K562 (cell line): ENCODE measurements around the gene SLC35B4. TPM values are rescaled to one million over a fixed set of nuclear protein-coding genes. Genes with fewer than 3 reads are reported as not detected.

ENCODE experiments used
- ATAC-seq: fragments of 200-7000 bp; cut with Tn5 transposase; 3 replicates; pipeline ENCODE4 v1.9.1; 2020; ENCODE audit warnings: moderate library complexity
- BruUV-seq: library from RNA; stranded (reverse); fragments of 400-500 nt; replicated peaks from 2 replicates; lab custom pipeline; 2021; lab: Mats Ljungman, UMichigan
- CTCF ChIA-PET: fragments of 300-600 bp; formaldehyde crosslinking; extraction: SDS; loops from one replicate; lab custom pipeline; 2021; ENCODE audit warnings: low intra/inter-chr PET ratio; lab: Yijun Ruan, JAX
- POLR2A ChIA-PET: fragments of 300-600, 350-650 bp; sonication (Branson Sonifier 250); formaldehyde crosslinking; extraction: SDS; loops from one replicate; lab custom pipeline; 2021; ENCODE audit warnings: antibody characterized with exemption, inconsistent platforms; lab: Yijun Ruan, JAX
- DNase-seq, 4 experiments: peaks; one replicate each; pipeline versions ENCODE4 v3.0.0 to v3.0.0-alpha.2; 2011 to 2018; ENCODE audit warnings: low spot score in 3 of 4, mixed read lengths in 3 of 4; ENCODE audit errors: extremely low read depth in 1 of 4
- FAIRE-seq: peaks from 2 replicates; lab custom pipeline; 2011; peaks lifted over from hg19 to GRCh38; lab: Jason Lieb, UNC
- H2AFZ ChIP-seq: 2 replicates; pipeline ENCODE4 v1.6.0; 2011; ENCODE audit warnings: low read depth, low read length, control low read depth, inconsistent platforms
- H3K27ac ChIP-seq: fragments of 200-600 bp; 3 replicates; pipeline ENCODE4 v1.8.0; 2011; ENCODE audit warnings: low read depth, mild to moderate bottlenecking, control low read depth, inconsistent platforms, low read length, moderate library complexity, mixed read lengths; ENCODE audit errors: extremely low read depth
- H3K27me3 ChIP-seq, 2 experiments: fragments of 300-600 bp in 1 of 2; 2 replicates in 1 of 2; 3 replicates in 1 of 2; pipeline versions ENCODE4 v1.6.0 to v1.8.0; 2011; ENCODE audit warnings: inconsistent platforms in 2 of 2, low read length in 2 of 2, mild to moderate bottlenecking in 1 of 2, mixed read lengths in 1 of 2, moderate library complexity in 1 of 2; ENCODE audit not compliant: control insufficient read depth in 2 of 2, insufficient read depth in 2 of 2
- H3K36me3 ChIP-seq: fragments of 300-600 bp; 3 replicates; pipeline ENCODE4 v1.8.0; 2011; ENCODE audit warnings: mild to moderate bottlenecking, low read length, inconsistent platforms; ENCODE audit not compliant: control insufficient read depth, insufficient read depth
- H3K4me1 ChIP-seq, 2 experiments: fragments of 200-600 bp in 1 of 2; replicated peaks in 1 of 2; 2 replicates in 1 of 2; 3 replicates in 1 of 2; pipeline versions ENCODE4 v1.5.1 to v1.8.0; 2011; ENCODE audit warnings: inconsistent platforms in 2 of 2, low read length in 2 of 2, mild to moderate bottlenecking in 1 of 2, mixed read lengths in 1 of 2, moderate library complexity in 1 of 2; ENCODE audit not compliant: control insufficient read depth in 2 of 2, insufficient read depth in 2 of 2
- H3K4me2 ChIP-seq: 2 replicates; pipeline ENCODE4 v1.6.1; 2011; ENCODE audit warnings: low read length, control low read depth, inconsistent platforms, mixed read lengths; ENCODE audit not compliant: insufficient read depth
- H3K4me3 ChIP-seq: fragments of 200-600 bp; sonication (generic), shearing (Covaris generic); 2 replicates; pipeline ENCODE4 v1.5.1; 2016; ENCODE audit warnings: control low read depth, inconsistent platforms
- H3K79me2 ChIP-seq: fragments of 200-600 bp; 3 replicates; pipeline ENCODE4 v1.8.0; 2011; ENCODE audit warnings: low read length, inconsistent platforms; ENCODE audit not compliant: control insufficient read depth, insufficient read depth
- H3K9ac ChIP-seq, 2 experiments: 2 replicates each; pipeline versions ENCODE4 v1.6.0 to v1.6.1; 2011; ENCODE audit warnings: low read depth in 2 of 2, low read length in 2 of 2, control low read depth in 1 of 2, inconsistent platforms in 1 of 2, mild to moderate bottlenecking in 1 of 2, mixed read lengths in 1 of 2; ENCODE audit not compliant: insufficient read depth in 1 of 2
- H3K9me1 ChIP-seq: one replicate; pipeline ENCODE4 v1.6.0; 2011; ENCODE audit warnings: inconsistent platforms, mild to moderate bottlenecking, low read length, moderate library complexity; ENCODE audit not compliant: control insufficient read depth, insufficient read depth
- H3K9me3 ChIP-seq: replicated peaks from 2 replicates; pipeline ENCODE4 v1.5.1; 2011; ENCODE audit warnings: low read depth, low read length, inconsistent platforms; ENCODE audit not compliant: control insufficient read depth, insufficient read depth
- H4K20me1 ChIP-seq: replicated peaks from 2 replicates; pipeline ENCODE4 v1.6.1; 2011; ENCODE audit warnings: low read length, inconsistent platforms, mixed read lengths; ENCODE audit not compliant: control insufficient read depth, insufficient read depth
- ADNP ChIP-seq: fragments of 200-800 bp; sonication (Bioruptor generic); IDR thresholded peaks from 2 replicates; pipeline ENCODE4 v1.6.1; 2016; ENCODE audit warnings: missing genetic modification characterization, missing compliant biosample characterization
- CTBP1 ChIP-seq: fragments of 450-650 bp; IDR thresholded peaks from 2 replicates; pipeline ENCODE4 v1.6.1; 2016; ENCODE audit warnings: borderline replicate concordance
- MYC ChIP-seq, 2 experiments: fragments of 250-450 bp in 1 of 2; sonication (Bioruptor Pico) in 1 of 2; IDR thresholded peaks; 2 replicates each; pipeline versions ENCODE4 v1.5.1 to v1.6.1; 2012 to 2021; ENCODE audit warnings: low read depth in 2 of 2, borderline replicate concordance in 1 of 2, improper control_type of control experiment in 1 of 2, low read length in 1 of 2, mild to moderate bottlenecking in 1 of 2, moderate library complexity in 1 of 2
- RB1 ChIP-seq: fragments of 450-650 bp; IDR thresholded peaks from 2 replicates; pipeline ENCODE4 v1.6.1; 2017; ENCODE audit warnings: low read depth, mild to moderate bottlenecking
- XRCC4 ChIP-seq: IDR thresholded peaks from one replicate; pipeline ENCODE4 v1.6.1; 2011; ENCODE audit not compliant: insufficient read depth, insufficient read length; ENCODE audit errors: extremely low read depth
- WGBS: fragments of 100-300 bp; shearing (Covaris generic); methylation state at CpG from one replicate; pipeline ENCODE4 v1.1.6; 2016; ENCODE audit warnings: low coverage, mixed read lengths; ENCODE audit not compliant: insufficient coverage; ENCODE audit errors: missing lambda C conversion rate; 5-methylcytosine and 5-hydroxymethylcytosine counted together
- in situ Hi-C: fragments of 300-500 bp; cut with MboI; formaldehyde crosslinking; loops from 4 replicates; pipeline ENCODE4 v1.15.0; 2018; ENCODE audit warnings: inconsistent platforms, mixed read lengths
- intact Hi-C: fragments of 100-400 bp; cut with micrococcal nuclease; formaldehyde crosslinking; loops from 2 replicates; pipeline ENCODE4 v1.14.2; 2022
- polyA plus RNA-seq, 8 experiments: library from polyadenylated mRNA; depleted of rRNA in 4 of 8; stranded (reverse) in 5 of 8; unstranded in 3 of 8; fragments of >200 nt; fragmentation: Nextera tagmentation in 2 of 8; fragmentation: Illumina TruSeq in 1 of 8; extraction: Ambion mirVana in 2 of 8; extraction: Trizol in 1 of 8; gene quantifications; 2 replicates each; pipeline versions ENCODE4 v1.2.1 to v1.2.3, GENCODE V29; 2011 to 2014; ENCODE audit warnings: inconsistent platforms in 1 of 8, missing spikeins in 1 of 8
- total RNA-seq, 7 experiments: library from RNA; depleted of rRNA in 6 of 7; stranded (reverse); fragments of >200 nt in 6 of 7; fragmentation: Illumina TruSeq in 2 of 7; extraction: Trizol in 2 of 7; gene quantifications; 2 replicates each; pipeline versions ENCODE4 v1.2.1 to v1.2.3, GENCODE V29; 2011 to 2021; ENCODE audit warnings: low replicate concordance in 1 of 7

SLC35B4 gene
- total and polyA plus RNA-seq, 9 of the 15 experiments (the other 6 are each of a cell fraction or from before 2014, with no cell fraction given), result 6.1 to 34.9 (median 17.6) TPM

GRCh38 chr7:134343796-134344195, 27.1 kb upstream of the SLC35B4 start:
- intact Hi-C loops (no loop called here), in situ Hi-C loops (no loop called here)
- Histone ChIP-seq H2AFZ (no peak overlapping the region), H4K20me1 (no peaks in the 10 kb centered on the region), H3K9ac (no peak overlapping the region), H3K9me3 (no peaks in the 10 kb centered on the region), H3K4me2 (no peak overlapping the region), H3K9me1 (no peaks in the 10 kb centered on the region), H3K4me1 (no peaks in the 10 kb centered on the region), H3K36me3 (no peaks in the 10 kb centered on the region), H3K4me3 (no peak overlapping the region), H3K27me3 (peaks cover 16% of the 10 kb centered on the region in 2 experiments; a peak in 4 of 5 replicates), H3K27ac (no peak overlapping the region), H3K79me2 (no peaks in the 10 kb centered on the region)
- no peak for ATAC-seq
- POLR2A ChIA-PET, result interaction anchor here (0.8 kb wide), 1 partner anchor 27 kb away, joined by 3 read pairs; the partner anchor contains the start of gene SLC35B4
- no TSS peak for BruUV-seq
- TF ChIP-seq CTBP1 (no peak), MYC (IDR thresholded peaks at IDR 0.05; ENCODE audit: low read depth, low read length) (no peak), MYC (CRISPR knock-in tag; IDR thresholded peaks at IDR 0.05; ENCODE audit: borderline replicate concordance, low read depth) (no peak), XRCC4 (no peak)
- FAIRE-seq, result no peak
- DNase-seq, result no peak
- CTCF ChIA-PET, result no interaction called here
- 2% methylated on average over 6 of the region's 6 CpGs for WGBS

DNA sequence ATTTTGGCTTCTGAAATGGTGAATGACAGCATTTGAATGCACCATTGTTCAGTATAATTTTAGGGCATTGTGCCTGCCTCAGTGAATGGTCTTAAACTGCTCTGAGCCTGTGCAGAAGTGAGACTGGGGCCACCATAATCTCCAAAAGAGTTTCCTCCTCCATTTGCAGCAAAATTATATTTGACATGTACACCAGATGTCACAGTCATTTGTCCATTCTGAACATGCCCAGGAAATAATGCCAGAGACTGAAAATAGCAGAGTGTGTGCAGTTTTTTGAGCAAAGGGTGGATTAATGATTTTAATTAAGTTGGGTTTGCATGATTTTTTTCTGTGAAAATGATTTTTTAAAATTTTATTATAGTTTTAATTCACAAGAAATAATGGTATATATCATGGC, 26.4 kb upstream of the SLC35B4 start:
- POLR2A ChIA-PET, result interaction anchor here (0.8 kb wide), 1 partner anchor 26 kb away, joined by 3 read pairs; the partner anchor contains the start of gene SLC35B4
- Histone ChIP-seq H3K27ac (no peak overlapping the region), H3K27me3 (peaks cover 16% of the 10 kb centered on the region in 2 experiments; a peak in 4 of 5 replicates), H4K20me1 (no peaks in the 10 kb centered on the region), H3K79me2 (no peaks in the 10 kb centered on the region), H2AFZ (no peak overlapping the region), H3K4me2 (no peak overlapping the region), H3K9ac (no peak overlapping the region), H3K9me1 (no peaks in the 10 kb centered on the region), H3K4me1 (no peaks in the 10 kb centered on the region), H3K9me3 (no peaks in the 10 kb centered on the region), H3K4me3 (no peak overlapping the region), H3K36me3 (no peaks in the 10 kb centered on the region)
- no TSS peak for BruUV-seq
- FAIRE-seq (no peak), DNase-seq (no peak), ATAC-seq (no peak)
- in situ Hi-C loops (no loop called here), intact Hi-C loops (no loop called here)
- no peak for TF ChIP-seq ADNP (tag)
- TF ChIP-seq RB1, result no peak
- CTCF ChIA-PET, result no interaction called here
